GM21529 (cell line): ENCODE data around the gene LAMTOR4.
A peak's percentile ranks its signal among the peaks of the same experiment; 100 is the strongest.

Experiments
- ATAC-seq: cut with Tn5 transposase; IDR thresholded peaks from one replicate; pipeline ENCODE4 v1.9.1; 2021; ENCODE audit not compliant: unreplicated experiment

LAMTOR4 gene

GRCh38 chr7:100152937-100153666, 4.4 kb downstream of the LAMTOR4 start:
- ATAC-seq, result no peak

GRCh38 chr7:100153708-100154535, 5.2 kb downstream of the LAMTOR4 start:
- no peak for ATAC-seq

- ATAC-seq, result no peak
Observed at GRCh38 chr7:100154651-100155491, 6.2 kb downstream of the LAMTOR4 start.

GRCh38 chr7:100155553-100156317, 7.0 kb downstream of the LAMTOR4 start:
- no peak for ATAC-seq

- ATAC-seq, result no peak
Observed at GRCh38 chr7:100156331-100157068, 7.8 kb downstream of the LAMTOR4 start.

- ATAC-seq, result no peak
Observed at GRCh38 chr7:100157069-100157333, 8.3 kb downstream of the LAMTOR4 start.

GRCh38 chr7:100157334-100158228, 8.9 kb downstream of the LAMTOR4 start:
- ATAC-seq, result no peak

GRCh38 chr7:100158229-100159098, 9.7 kb downstream of the LAMTOR4 start, which contains the start of gene TRAPPC14:
TSS of gene TRAPPC14 (minus strand) at chr7:100158723. CDS start at chr7:100158499, 224 bp downstream.
- ATAC-seq, result peak; percentile 75

GRCh38 chr7:100159099-100159623, 10.4 kb downstream of the LAMTOR4 start:
- ATAC-seq, result no peak

- no peak for ATAC-seq
Observed at GRCh38 chr7:100160067-100160466, 11.3 kb downstream of the LAMTOR4 start.

GRCh38 chr7:100163006-100163531, 14.4 kb downstream of the LAMTOR4 start:
- no peak for ATAC-seq

GRCh38 chr7:100163871-100164270, 15.2 kb downstream of the LAMTOR4 start:
- no peak for ATAC-seq

- no peak for ATAC-seq
Observed at GRCh38 chr7:100166317-100166940, 17.7 kb downstream of the LAMTOR4 start.

GRCh38 chr7:100166970-100167911, 18.5 kb downstream of the LAMTOR4 start:
- ATAC-seq, result no peak

- ATAC-seq, result no peak
Observed at GRCh38 chr7:100167912-100168323, 19.2 kb downstream of the LAMTOR4 start.
